WI38 (cell line): ENCODE data around the gene KIAA1755.

Experiments
- H3K4me3 ChIP-seq: 2 replicates; pipeline ENCODE4 v1.5.1; 2011; ENCODE audit warnings: low read depth, mild to moderate bottlenecking, control low read depth, low read length
- TF ChIP-seq, protein P1 (sequence below): IDR thresholded peaks from 2 replicates; pipeline ENCODE4 v1.5.1; 2012; ENCODE audit warnings: low read depth, mild to moderate bottlenecking, control low read depth, low read length

Gene KIAA1755

DNA sequence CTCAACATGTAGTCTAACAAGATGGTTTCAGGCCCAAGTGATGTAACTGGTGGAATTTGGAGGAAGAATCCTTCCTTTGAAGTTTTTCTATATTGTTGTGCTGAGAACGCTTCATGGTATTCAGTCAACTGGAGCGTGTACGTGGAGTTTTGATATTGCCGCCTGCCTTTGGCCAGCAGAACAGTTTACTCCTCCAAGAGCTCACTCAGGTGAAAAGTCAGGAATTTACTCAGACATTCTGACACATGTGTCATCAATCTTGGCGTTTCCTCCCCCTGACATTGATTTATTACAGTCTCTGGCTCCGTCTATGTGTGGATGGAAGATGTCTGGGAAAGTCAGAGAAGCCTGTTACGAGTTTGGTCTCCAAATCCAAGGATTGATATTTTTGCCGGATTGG is 76.4 kb downstream of the KIAA1755 start:
- no peak overlapping the region for H3K4me3 ChIP-seq
- TF ChIP-seq, protein P1, sequence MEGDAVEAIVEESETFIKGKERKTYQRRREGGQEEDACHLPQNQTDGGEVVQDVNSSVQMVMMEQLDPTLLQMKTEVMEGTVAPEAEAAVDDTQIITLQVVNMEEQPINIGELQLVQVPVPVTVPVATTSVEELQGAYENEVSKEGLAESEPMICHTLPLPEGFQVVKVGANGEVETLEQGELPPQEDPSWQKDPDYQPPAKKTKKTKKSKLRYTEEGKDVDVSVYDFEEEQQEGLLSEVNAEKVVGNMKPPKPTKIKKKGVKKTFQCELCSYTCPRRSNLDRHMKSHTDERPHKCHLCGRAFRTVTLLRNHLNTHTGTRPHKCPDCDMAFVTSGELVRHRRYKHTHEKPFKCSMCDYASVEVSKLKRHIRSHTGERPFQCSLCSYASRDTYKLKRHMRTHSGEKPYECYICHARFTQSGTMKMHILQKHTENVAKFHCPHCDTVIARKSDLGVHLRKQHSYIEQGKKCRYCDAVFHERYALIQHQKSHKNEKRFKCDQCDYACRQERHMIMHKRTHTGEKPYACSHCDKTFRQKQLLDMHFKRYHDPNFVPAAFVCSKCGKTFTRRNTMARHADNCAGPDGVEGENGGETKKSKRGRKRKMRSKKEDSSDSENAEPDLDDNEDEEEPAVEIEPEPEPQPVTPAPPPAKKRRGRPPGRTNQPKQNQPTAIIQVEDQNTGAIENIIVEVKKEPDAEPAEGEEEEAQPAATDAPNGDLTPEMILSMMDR, result no peak

DNA sequence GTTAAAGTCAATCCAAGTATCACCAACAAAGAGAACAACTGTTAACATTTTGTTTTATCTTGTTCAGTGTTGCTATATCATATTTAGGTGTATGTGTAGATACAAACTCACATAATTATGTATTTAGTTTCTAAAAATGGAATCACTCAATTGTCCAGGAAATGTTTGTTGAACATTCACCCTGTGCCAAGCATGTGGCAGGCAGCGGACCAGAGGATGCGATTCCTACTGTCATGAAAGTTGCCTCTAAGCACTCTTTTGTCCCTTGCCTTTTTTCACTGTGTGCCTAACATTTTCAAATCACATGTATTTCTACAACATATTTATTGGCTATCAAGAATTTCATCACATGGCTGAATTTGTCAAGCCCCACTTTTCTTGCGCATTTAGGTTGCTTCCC is 78.6 kb downstream of the KIAA1755 start:
- TF ChIP-seq, protein P1, result no peak
- H3K4me3 ChIP-seq, result no peak overlapping the region

DNA sequence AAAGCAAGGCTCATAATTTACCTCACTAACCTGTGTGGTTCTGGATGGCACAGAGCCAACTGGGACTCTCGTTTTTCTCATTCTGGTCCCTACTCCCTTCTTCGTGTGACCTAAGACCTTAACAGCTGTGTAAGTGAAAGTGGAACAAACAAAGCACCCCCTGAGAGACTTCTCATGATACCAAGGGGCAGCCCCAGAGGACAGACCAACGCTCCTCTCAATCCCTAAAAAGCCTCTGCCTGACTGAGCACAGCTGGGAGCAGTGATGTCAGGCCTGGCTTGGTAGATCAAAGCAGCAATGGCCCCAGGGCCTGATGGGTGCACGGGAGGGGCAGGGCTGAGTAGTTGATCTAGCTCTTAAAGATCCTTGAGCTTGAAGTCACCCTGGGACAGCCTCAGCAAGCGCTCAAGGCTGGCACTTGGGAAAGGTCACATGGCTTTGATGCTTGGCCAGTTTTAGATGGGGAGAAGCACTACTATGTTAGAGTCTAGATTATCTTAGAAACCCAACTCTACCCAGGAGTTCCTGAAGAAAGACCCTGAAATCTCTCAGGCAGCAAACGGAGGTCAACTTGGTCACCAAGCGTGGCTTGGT is 79.2 kb downstream of the KIAA1755 start:
- TF ChIP-seq, protein P1, result no peak
- H3K4me3 ChIP-seq, result no peak overlapping the region

DNA sequence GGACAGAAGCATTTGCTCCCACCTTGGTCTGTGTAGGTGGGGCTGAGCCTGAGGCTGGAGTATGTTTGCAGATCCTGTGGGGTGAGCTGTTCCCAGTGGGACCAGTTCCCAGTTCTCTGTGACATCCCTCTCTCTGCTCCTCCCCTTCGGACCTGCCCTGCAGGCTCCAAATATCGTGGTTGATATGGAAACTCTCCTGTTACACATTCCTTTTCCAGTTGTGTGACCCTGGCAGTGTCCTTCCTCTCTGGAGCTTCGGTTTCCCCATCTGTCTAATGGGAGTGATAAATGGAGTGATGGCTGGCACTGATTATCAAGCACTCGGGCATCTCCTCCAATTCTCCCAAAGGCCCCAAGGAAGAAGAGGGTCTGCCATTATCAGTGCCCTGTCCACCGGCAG is 79.8 kb downstream of the KIAA1755 start:
- no peak overlapping the region for H3K4me3 ChIP-seq
- TF ChIP-seq, protein P1, result no peak

DNA sequence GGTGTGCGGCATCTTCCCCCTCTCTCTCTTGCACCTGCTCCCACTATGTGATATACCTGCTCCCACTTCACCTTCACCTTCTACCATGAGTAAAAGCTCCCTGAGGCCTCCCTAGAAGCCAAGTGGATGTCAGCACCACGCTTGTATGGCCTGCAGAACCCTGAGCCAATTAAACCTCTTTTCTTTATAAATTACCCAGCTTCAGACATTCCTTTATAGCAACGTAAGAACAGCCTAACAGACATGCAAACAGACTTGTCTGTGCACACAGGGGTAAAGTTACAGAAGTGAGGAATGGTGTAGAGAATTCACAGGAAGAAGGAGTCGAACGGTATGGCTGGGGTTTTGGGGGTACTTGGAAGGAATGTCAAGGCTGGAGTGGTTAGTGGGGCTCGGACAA is 80.7 kb downstream of the KIAA1755 start:
- no peak overlapping the region for H3K4me3 ChIP-seq
- TF ChIP-seq, protein P1, result no peak

DNA sequence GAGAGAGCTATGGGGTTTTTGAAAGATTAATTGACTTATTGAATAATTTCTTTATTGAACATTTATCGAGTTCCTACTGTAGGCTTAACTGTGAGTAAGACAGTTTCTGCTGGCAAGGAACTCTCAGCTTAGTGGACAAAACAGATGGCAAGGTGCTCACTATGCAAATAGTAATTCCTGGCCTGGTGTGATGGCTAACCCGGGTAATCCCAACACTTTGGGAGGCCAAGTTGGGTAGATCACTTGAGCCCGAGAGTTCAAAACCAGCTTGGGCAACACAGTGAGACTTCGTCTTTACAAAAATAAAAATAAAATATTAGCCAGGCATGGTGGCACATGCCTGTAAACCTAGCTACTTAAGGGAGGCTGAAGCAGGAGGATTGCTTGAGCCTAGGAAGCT is 82.0 kb downstream of the KIAA1755 start:
- TF ChIP-seq, protein P1, result no peak
- no peak overlapping the region for H3K4me3 ChIP-seq

DNA sequence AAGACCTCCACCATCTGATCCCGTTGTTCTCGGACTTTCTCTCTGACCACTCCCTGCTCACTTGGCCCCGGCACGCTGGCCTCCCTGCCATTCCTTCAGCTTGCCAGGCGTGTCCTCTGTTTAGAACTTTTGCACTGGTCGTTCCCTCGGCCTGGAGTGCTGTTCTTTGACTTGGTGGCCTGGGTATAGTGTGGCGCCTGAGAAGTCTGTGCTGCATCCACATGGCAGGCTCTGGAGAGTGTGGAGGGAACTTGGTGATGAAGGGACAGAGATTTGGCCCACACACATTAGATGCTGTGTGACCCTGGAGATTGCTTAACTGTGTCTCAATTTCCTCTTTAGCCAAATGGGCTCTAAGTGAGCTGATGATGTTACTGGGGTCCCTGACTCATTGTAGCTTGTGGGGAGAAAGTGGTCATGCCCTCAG is 82.5 kb downstream of the KIAA1755 start:
- TF ChIP-seq, protein P1, result no peak
- no peak overlapping the region for H3K4me3 ChIP-seq
